Measurements from ENCODE around the gene BMP6. TPM values are rescaled to one million over a fixed set of nuclear protein-coding genes. Genes with fewer than 3 reads are reported as not detected.

BMP6 gene
- total and polyA plus RNA-seq, 5 experiments from 2014 or later = not detected

GRCh38 chr6:7696061-7696460 is 29.8 kb upstream of the BMP6 start:
- ATAC-seq (no peak), DNase-seq (no peak)
- POLR2A ChIA-PET = no interaction called here
- no peaks in the 10 kb centered on the region for H3K36me3 Mint-ChIP-seq
- H3K27ac Mint-ChIP-seq = no peak overlapping the region
- H3K4me3 Mint-ChIP-seq = no peak overlapping the region
- H3K9me3 Mint-ChIP-seq = no peaks in the 10 kb centered on the region
- H3K27me3 Mint-ChIP-seq = peaks cover 5 to 37% (median 21%) of the 10 kb centered on the region in 5 donors
- H3K4me1 Mint-ChIP-seq = peaks cover 0 to 11% (median 0%) of the 10 kb centered on the region in 4 donors

GRCh38 chr6:7697432-7697819 is 28.5 kb upstream of the BMP6 start:
- POLR2A ChIA-PET = no interaction called here
- ATAC-seq (no peak), DNase-seq (no peak)
- peaks cover 0 to 11% (median 0%) of the 10 kb centered on the region in 4 donors for H3K4me1 Mint-ChIP-seq
- no peak overlapping the region for H3K4me3 Mint-ChIP-seq
- no peak overlapping the region for H3K27ac Mint-ChIP-seq
- H3K9me3 Mint-ChIP-seq = no peaks in the 10 kb centered on the region
- no peaks in the 10 kb centered on the region for H3K36me3 Mint-ChIP-seq
- peaks cover 3 to 30% (median 12%) of the 10 kb centered on the region in 5 donors for H3K27me3 Mint-ChIP-seq

DNA sequence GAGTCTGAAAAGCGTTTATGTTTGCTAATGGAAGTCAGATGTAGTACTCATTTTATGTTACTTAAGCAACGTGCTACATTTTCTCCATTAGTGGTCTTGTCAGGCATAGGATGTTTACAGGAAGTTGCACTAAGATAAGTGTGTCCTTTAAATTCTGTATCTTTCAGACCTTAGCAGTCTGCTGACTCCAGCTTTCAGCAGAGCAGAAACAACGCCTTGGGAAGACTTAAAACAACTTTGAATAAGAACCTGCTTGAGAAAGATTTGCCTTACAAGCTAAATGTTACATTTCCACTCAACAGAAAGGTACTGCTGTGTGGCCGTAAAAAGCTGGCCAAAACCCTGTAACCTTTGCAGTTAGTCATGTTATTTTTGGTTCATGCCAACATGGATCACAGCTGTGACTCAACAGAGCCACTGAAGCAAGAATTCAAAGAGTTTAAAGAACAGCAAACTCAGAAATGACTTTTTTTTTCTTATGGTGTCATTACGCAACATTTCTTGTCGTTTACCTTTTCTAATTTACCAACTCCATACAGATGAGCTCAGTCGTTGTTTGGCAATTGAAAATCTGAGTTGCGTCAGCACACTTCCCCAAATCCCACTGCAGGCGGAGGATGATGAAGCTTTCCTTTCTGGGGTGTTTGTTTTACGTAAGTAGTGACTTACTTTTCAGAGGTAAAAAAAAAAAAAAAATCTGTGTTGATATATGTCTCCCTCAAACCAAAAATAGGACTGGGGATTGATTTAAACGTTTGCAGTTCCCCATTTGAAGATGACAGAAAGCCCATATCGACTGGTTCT is 27.9 kb upstream of the BMP6 start:
- peak overlapping the region in 1 of 10 donors; percentile 29 for H3K4me3 Mint-ChIP-seq
- ATAC-seq (peak in 1 of 2 donors; percentile 35), DNase-seq (no peak)
- H3K36me3 Mint-ChIP-seq = no peaks in the 10 kb centered on the region
- no peaks in the 10 kb centered on the region for H3K9me3 Mint-ChIP-seq
- peaks cover 2 to 24% (median 8%) of the 10 kb centered on the region in 5 donors for H3K27me3 Mint-ChIP-seq
- POLR2A ChIA-PET = interaction anchor here (0.6 to 0.7 kb wide), 2 partner anchors 419 to 475 kb away, joined by 4 to 6 read pairs; no protein-coding TSS in a partner anchor
- peaks cover 0 to 11% (median 0%) of the 10 kb centered on the region in 4 donors for H3K4me1 Mint-ChIP-seq
- H3K27ac Mint-ChIP-seq = peak overlapping the region in 1 of 10 donors; percentile 21

DNA sequence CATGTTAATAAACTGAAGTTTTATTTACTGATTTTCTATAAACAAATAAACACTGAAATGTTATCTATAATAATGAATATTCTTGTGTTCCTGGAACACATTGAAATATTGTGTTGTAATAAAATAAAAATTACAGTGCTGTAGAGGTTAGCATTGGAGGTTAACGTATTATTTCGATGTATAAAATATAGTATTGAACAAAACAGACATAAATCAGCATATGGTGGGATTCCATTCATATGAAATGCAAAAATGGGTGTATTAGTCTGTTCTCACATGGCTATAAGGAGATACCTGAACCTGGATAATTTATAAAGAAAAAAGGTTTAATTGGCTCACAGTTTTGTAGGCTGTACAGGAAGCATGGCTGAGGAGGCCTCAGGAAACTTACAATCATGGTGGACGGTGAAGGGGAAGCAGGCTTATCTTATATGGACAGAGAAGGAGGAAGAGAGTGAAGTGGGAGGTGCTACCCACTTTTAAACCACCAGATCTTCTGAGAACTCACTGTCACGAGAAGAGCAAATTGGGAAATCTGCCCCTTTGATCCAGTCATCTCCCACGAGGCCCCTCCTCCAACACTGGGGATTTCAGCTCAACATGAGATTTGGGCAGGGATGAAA is 24.6 kb upstream of the BMP6 start:
- no peaks in the 10 kb centered on the region for H3K36me3 Mint-ChIP-seq
- POLR2A ChIA-PET = no interaction called here
- ATAC-seq (no peak), DNase-seq (no peak)
- H3K9me3 Mint-ChIP-seq = no peaks in the 10 kb centered on the region
- H3K27me3 Mint-ChIP-seq = peaks cover 4 to 13% (median 7%) of the 10 kb centered on the region in 5 donors
- no peak overlapping the region for H3K4me3 Mint-ChIP-seq
- H3K4me1 Mint-ChIP-seq = peaks cover 0 to 11% (median 0%) of the 10 kb centered on the region in 4 donors
- no peak overlapping the region for H3K27ac Mint-ChIP-seq

DNA sequence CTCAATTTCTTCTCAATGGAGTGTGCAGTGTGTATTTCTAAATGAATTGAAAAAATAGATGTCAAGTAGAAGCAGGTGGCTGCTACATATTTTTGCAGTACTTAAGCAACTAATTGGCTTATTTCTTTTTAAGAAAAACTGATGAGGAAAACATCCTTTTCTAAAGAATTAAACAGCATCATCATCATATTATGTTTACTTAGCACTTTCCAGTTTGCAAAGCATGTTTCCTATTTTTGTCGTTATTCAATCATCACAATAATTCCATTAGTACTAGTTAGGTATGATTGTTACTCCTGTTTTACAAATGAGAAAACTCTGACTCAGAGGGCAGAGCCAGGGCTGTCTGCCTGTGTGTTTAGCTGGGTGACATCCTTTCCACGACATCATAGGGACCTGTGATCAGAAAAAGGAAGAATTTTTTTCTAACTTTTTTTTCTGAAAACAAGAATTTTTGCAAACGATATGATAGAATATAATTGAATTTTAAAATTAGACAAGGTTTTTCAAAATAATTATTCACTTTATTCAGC is 22.7 kb upstream of the BMP6 start:
- no peak overlapping the region for H3K27ac Mint-ChIP-seq
- no peak for ATAC-seq
- H3K4me1 Mint-ChIP-seq = peaks cover 0 to 4% (median 0%) of the 10 kb centered on the region in 4 donors
- H3K27me3 Mint-ChIP-seq = peaks cover 0 to 6% (median 3%) of the 10 kb centered on the region in 5 donors
- POLR2A ChIA-PET = no interaction called here
- no peak overlapping the region for H3K4me3 Mint-ChIP-seq
- no peaks in the 10 kb centered on the region for H3K36me3 Mint-ChIP-seq
- no peaks in the 10 kb centered on the region for H3K9me3 Mint-ChIP-seq
- no peak for DNase-seq

GRCh38 chr6:7705483-7705882 is 20.4 kb upstream of the BMP6 start:
- POLR2A ChIA-PET = no interaction called here
- Mint-ChIP-seq H3K4me3 (no peak overlapping the region), H3K4me1 (no peaks in the 10 kb centered on the region), H3K27me3 (peaks cover 0 to 9% (median 0%) of the 10 kb centered on the region in 5 donors), H3K9me3 (peaks cover 0 to 3% (median 0%) of the 10 kb centered on the region in 9 donors), H3K27ac (no peak overlapping the region), H3K36me3 (no peaks in the 10 kb centered on the region)
- ATAC-seq = no peak
- no peak for DNase-seq

GRCh38 chr6:7706269-7706668 is 19.6 kb upstream of the BMP6 start:
- Mint-ChIP-seq H3K27me3 (peaks cover 0 to 11% (median 0%) of the 10 kb centered on the region in 5 donors), H3K36me3 (peaks cover 0 to under 1% (median 0%) of the 10 kb centered on the region in 3 donors), H3K4me1 (no peaks in the 10 kb centered on the region), H3K9me3 (peaks cover 0 to 11% (median 0%) of the 10 kb centered on the region in 9 donors), H3K4me3 (no peak overlapping the region), H3K27ac (no peak overlapping the region)
- no peak for DNase-seq
- ATAC-seq = no peak
- POLR2A ChIA-PET = no interaction called here

- Mint-ChIP-seq H3K9me3 (peaks cover 0 to 17% (median 3%) of the 10 kb centered on the region in 9 donors), H3K4me3 (no peak overlapping the region), H3K27me3 (peaks cover 2 to 22% (median 8%) of the 10 kb centered on the region in 5 donors), H3K27ac (no peak overlapping the region), H3K4me1 (no peaks in the 10 kb centered on the region), H3K36me3 (peaks cover 0 to 7% (median 2%) of the 10 kb centered on the region in 3 donors)
- POLR2A ChIA-PET = no interaction called here
- DNase-seq = no peak
- ATAC-seq = no peak
Measured at GRCh38 chr6:7707787-7708186, 18.1 kb upstream of the BMP6 start.

GRCh38 chr6:7719364-7719850 is 6.5 kb upstream of the BMP6 start:
- peaks cover 0 to 2% (median 0%) of the 10 kb centered on the region in 4 donors for H3K4me1 Mint-ChIP-seq
- H3K4me3 Mint-ChIP-seq = no peak overlapping the region
- ATAC-seq (no peak), DNase-seq (no peak)
- peaks cover 32 to 49% (median 47%) of the 10 kb centered on the region in 5 donors for H3K27me3 Mint-ChIP-seq
- POLR2A ChIA-PET = no interaction called here
- H3K36me3 Mint-ChIP-seq = peaks cover 0 to 19% (median 2%) of the 10 kb centered on the region in 3 donors
- H3K9me3 Mint-ChIP-seq = peaks cover 0 to 24% (median 13%) of the 10 kb centered on the region in 9 donors
- H3K27ac Mint-ChIP-seq = no peak overlapping the region

GRCh38 chr6:7720346-7720745 is 5.6 kb upstream of the BMP6 start:
- Mint-ChIP-seq H3K27ac (no peak overlapping the region), H3K36me3 (peaks cover 0 to 18% (median 2%) of the 10 kb centered on the region in 3 donors), H3K4me1 (peaks cover 0 to 2% (median under 1%) of the 10 kb centered on the region in 4 donors), H3K4me3 (no peak overlapping the region), H3K9me3 (peaks cover 0 to 18% (median 10%) of the 10 kb centered on the region in 9 donors), H3K27me3 (peaks cover 37 to 53% (median 45%) of the 10 kb centered on the region in 5 donors)
- POLR2A ChIA-PET = no interaction called here
- ATAC-seq (no peak), DNase-seq (no peak)

DNA sequence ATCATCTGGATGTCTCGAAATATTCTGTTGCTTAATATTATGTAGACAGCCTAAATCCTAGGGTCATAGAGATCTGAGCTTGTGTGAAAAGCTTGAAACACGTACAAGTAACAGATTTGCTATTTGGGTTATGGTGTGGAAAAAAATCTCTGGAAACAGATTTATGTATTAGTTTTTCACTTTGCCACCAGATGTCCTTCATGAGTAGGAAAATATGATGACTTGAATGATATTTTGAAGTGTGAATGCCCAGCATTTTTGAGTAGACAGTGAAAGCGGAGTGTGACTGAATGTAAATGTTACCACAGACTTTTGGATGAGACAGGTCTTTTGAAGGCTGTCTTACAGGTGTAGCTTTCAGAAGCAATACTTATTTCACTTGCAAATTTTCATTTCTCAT is 4.2 kb upstream of the BMP6 start:
- H3K9me3 Mint-ChIP-seq = peaks cover 0 to 6% (median 1%) of the 10 kb centered on the region in 9 donors
- DNase-seq (no peak), ATAC-seq (no peak)
- H3K4me3 Mint-ChIP-seq = no peak overlapping the region
- POLR2A ChIA-PET = no interaction called here
- peaks cover 0 to 11% (median 8%) of the 10 kb centered on the region in 4 donors for H3K4me1 Mint-ChIP-seq
- no peak overlapping the region for H3K27ac Mint-ChIP-seq
- H3K27me3 Mint-ChIP-seq = peaks cover 38 to 58% (median 47%) of the 10 kb centered on the region in 5 donors
- peaks cover 0 to 5% (median 2%) of the 10 kb centered on the region in 3 donors for H3K36me3 Mint-ChIP-seq

GRCh38 chr6:7723041-7723447 is 2.9 kb upstream of the BMP6 start:
- DNase-seq (peak in 9 of 10 donors; percentile 11 to 73 (median 36)), ATAC-seq (peak in 1 of 2 donors; percentile 40)
- no peak overlapping the region for H3K27ac Mint-ChIP-seq
- H3K4me3 Mint-ChIP-seq = no peak overlapping the region
- peaks cover 36 to 62% (median 51%) of the 10 kb centered on the region in 5 donors for H3K27me3 Mint-ChIP-seq
- POLR2A ChIA-PET = no interaction called here
- peaks cover 1 to 16% (median 13%) of the 10 kb centered on the region in 4 donors for H3K4me1 Mint-ChIP-seq
- peaks cover 0 to 5% (median 2%) of the 10 kb centered on the region in 3 donors for H3K36me3 Mint-ChIP-seq
- H3K9me3 Mint-ChIP-seq = peaks cover 0 to under 1% (median 0%) of the 10 kb centered on the region in 9 donors

Measured in naive thymus-derived CD8-positive, alpha-beta T cell (primary cell).